D721Med (cell line): ENCODE measurements around the gene C11orf68.

ENCODE experiments used
- DNase-seq: peaks from one replicate; pipeline ENCODE4 v3.0.0; 2011; ENCODE audit warnings: low spot score; ENCODE audit not compliant: insufficient read length
- FAIRE-seq: peaks from 2 replicates; lab custom pipeline; 2011; peaks lifted over from hg19 to GRCh38; lab: Jason Lieb, UNC
- TF ChIP-seq, protein P1 (sequence below): IDR thresholded peaks from 2 replicates; pipeline ENCODE4 v1.5.1; 2012; ENCODE audit warnings: mild to moderate bottlenecking, control low read depth; ENCODE audit not compliant: insufficient read depth; ENCODE audit errors: missing control alignments

The C11orf68 gene

DNA sequence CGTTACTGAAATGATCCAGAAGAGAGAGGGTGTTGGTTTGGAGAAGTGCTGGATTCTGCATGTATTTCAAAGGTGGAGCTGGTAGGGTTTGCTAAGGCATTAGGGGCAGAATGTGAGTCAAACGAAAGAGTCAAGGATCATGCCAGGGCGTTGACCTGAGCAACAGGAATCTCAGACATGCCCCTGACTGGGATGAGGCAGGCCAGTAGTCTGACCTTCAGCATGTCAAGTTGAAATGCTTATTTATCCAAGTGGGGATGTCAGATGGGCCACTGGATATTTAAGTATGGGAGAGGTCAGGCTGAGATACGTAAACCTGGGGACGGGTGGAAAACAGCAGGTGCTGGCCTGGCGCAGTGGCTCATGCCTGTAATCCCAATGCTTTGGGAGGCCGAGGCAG lies 23.7 kb upstream of the C11orf68 start:
- FAIRE-seq (no peak), DNase-seq (no peak)
- TF ChIP-seq, protein P1, sequence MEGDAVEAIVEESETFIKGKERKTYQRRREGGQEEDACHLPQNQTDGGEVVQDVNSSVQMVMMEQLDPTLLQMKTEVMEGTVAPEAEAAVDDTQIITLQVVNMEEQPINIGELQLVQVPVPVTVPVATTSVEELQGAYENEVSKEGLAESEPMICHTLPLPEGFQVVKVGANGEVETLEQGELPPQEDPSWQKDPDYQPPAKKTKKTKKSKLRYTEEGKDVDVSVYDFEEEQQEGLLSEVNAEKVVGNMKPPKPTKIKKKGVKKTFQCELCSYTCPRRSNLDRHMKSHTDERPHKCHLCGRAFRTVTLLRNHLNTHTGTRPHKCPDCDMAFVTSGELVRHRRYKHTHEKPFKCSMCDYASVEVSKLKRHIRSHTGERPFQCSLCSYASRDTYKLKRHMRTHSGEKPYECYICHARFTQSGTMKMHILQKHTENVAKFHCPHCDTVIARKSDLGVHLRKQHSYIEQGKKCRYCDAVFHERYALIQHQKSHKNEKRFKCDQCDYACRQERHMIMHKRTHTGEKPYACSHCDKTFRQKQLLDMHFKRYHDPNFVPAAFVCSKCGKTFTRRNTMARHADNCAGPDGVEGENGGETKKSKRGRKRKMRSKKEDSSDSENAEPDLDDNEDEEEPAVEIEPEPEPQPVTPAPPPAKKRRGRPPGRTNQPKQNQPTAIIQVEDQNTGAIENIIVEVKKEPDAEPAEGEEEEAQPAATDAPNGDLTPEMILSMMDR, result no peak

DNA sequence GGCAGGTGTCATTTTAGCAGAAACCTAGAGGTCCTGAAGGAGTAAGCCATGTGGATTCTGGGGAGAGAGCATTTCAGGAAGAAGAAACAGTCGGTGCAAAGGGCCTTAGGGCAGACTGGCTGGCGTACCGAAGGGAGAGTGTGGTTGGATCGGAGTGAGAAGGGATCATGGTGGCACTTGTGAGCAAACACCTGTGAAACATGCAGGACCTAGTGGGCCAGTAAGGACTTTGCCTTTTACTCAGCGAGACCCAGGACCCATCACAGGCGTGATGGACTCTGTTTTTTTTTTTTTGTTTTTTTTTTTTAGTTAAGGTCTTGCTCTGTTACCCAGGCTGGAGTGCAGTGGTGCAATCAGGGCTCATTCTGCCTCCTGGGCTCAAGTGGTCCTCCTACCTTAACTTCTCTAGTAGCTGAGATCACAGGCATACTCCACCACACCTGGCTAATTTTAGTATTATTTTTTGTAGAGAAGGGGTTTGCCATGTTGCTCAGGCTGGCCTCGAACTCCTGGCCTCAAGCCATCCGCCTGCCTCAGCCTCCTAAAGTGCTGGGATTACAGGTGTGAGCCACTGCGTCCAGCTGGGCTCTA lies 23.0 kb upstream of the C11orf68 start:
- TF ChIP-seq, protein P1, result no peak
- DNase-seq (no peak), FAIRE-seq (no peak)

DNA sequence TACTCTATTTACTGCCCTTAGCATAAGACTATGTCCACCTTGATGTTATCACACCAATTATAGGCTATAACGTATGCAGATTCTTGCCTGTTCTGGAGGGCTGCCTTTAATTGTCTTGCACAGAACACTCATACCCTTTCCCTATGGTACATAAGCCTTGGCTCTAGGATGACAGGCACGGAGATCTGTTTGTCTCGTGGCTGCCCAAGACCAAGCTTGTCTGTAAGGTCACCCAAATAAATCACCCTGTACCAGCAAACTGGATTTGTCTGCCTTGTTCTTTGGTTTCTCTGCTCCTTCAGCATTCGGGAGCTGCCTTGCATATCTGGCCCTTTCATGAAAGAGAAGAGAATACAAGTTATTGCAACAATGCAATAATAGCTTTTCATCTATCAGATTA lies 18.9 kb upstream of the C11orf68 start:
- no peak for DNase-seq
- FAIRE-seq, result no peak
- TF ChIP-seq, protein P1, result no peak

DNA sequence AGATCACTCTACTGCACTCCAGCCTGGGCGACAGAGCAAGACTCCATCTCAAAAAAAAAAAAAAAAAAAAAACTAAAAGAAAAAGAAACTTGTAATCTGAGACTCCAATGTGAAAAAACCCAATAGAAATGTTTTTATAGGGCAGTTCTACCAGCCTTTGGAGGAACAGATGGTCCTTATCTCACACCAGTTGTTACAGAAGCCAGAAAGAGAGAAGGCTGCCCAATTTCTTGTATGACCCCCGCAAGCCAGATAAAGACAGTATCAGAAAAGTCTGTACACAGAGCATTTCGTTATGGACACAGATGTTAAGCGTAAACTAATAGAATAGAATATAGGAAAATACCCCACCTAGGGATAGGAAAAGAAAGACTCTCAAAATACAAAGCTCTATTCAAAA lies 15.2 kb upstream of the C11orf68 start:
- TF ChIP-seq, protein P1, result no peak
- FAIRE-seq (no peak), DNase-seq (no peak)

DNA sequence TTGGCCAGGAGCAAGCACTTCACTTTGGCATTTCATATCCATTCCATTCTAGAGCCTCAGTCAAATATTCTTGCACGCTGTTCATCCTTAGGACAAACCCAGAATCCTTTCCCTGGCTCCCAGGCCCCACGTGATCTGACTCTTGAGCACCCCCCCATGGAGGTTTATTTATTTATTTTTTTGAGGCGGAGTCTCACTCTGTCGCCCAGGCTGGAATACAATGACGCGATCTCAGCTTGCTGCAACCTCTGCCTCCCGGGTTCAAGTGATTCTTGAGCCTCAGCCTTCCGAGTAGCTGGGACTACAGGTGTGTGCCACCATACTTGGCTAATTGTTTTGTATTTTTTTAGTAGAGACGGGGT lies 13.7 kb upstream of the C11orf68 start:
- FAIRE-seq (no peak), DNase-seq (no peak)
- TF ChIP-seq, protein P1, result no peak

DNA sequence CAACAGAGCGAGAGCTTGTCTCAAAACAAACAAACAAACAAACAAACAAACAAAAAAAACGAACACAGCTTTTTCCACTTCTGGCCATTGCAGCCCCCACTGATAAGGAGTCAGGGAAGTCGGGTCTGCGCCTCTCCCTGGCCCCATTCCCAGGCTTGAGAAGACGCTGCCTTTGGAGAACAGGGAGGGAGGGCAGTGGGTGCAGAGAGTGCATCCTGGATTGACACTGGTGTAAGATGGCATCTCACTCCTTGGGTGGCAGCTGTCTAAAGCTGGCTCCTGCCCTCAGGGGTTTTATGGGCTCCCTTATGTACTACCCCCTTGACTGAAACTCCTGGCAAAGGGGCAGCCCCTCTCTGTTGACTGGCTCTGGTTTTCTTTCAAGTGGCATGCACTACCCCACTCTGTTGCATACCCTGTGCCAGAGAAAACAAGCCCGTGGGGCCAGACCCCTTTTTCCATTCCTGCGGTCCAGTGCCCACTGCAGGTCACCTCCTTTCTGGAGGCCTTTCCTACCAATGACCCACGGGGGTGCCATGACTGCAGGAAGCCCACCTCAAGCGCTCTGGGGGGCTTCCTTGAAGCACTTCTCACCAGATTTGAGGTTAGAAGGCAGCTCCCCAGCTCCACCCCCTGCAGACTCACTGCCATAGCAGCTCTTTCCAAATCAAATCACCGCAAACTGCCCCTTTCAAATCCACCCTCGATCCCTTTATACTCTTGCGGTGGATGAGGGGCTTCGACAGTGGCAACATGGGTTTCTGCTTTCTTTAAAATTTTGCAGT lies 13.1 kb upstream of the C11orf68 start:
- DNase-seq (no peak), FAIRE-seq (no peak)
- TF ChIP-seq, protein P1, result no peak

DNA sequence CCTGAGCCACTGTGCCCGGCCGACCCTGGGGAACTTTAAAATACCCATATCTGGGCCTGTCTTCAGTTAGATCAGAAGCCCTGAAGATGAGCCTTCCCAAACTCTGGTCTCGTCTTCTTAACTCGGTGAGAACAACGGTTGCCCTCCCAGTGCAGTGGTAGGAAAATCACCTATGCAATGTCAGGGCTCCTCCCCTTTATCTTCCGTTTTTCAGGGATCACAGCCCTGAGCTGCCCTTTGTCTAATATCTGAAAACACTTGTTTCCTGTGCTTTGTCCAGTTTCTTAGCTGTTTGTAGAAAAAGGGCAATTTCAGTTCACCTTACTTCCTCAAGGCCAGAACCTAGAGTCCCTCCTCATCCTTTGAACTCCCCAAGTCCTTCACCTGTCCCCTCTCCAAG lies 9.8 kb upstream of the C11orf68 start:
- FAIRE-seq, result no peak
- TF ChIP-seq, protein P1, result no peak
- no peak for DNase-seq
